22Rv1 (cell line): ENCODE results near the gene MRPS31.

Experiments used
- CTCF ChIP-seq: fragments of 450-650 bp; IDR thresholded peaks from 2 replicates; pipeline ENCODE4 v1.5.1; 2017; ENCODE audit warnings: mild to moderate bottlenecking
- ZFX ChIP-seq: fragments of 450-650 bp; IDR thresholded peaks from 2 replicates; pipeline ENCODE4 v1.6.1; 2017; ENCODE audit warnings: antibody characterized with exemption, borderline replicate concordance

DNA sequence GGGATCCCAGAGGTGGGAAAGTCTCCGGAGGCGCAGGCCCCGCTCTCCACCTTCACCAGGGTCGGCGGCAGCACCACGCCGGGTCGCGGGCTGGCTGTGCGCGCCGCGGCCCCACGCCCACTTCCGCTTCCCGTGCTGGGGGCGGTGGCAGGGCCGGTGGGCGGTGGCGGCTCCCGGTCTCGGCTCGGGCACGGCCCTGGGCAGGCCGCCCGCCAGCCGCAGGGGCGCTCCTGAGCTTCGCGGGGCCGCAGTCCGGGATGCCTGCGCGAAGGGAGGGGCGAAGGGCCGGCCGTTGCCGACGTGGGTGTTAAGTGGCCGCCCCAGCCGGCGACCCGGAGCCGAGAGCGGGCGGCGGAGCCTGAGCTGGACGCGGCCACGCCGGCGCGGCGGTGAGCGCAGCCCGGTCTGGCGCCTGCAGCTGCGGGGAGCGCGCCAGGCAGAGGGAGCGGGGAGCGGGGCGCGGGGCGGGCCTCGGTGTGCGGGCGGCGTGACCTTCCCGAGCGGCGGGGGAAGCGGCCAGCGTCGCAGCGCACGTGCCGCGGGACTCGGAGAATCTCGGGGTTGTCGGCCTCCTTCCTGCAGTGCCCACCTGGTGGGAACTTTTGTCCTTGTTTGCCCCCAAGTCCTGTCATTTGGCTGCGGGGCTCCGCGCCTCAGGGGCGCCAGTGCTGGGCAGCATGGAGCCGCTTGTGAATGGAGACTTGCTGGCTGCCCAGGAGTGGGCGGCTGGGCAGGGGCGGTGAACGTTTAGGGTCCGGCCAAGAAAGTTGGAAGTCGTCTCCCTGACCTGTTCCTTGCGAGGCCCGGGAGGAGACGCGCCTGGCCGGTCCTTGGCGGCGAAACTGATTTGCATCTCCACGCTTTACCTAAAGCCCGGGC, 18.5 kb upstream of the MRPS31 start, which contains the start of gene SLC25A15:
- TF ChIP-seq CTCF, result peak; percentile 63
- no peak for TF ChIP-seq ZFX
